Measurements from ENCODE around the gene TSR1.

The TSR1 gene

GRCh38 chr17:2282297-2282873 lies 53.9 kb downstream of the TSR1 start:
- peak; percentile 67 for DNase-seq (ENCODE audit: low spot score)

- no peak for DNase-seq (ENCODE audit: low spot score)
Observed at GRCh38 chr17:2279707-2280106, 56.5 kb downstream of the TSR1 start.

- no peak for DNase-seq (ENCODE audit: low spot score)
Observed at GRCh38 chr17:2277429-2278170, 58.7 kb downstream of the TSR1 start.

GRCh38 chr17:2275722-2276121 lies 60.5 kb downstream of the TSR1 start:
- DNase-seq (ENCODE audit: low spot score) = no peak

GRCh38 chr17:2274414-2274813 lies 61.8 kb downstream of the TSR1 start:
- DNase-seq (ENCODE audit: low spot score) = no peak

All from cerebellar cortex (tissue), 1 donor.